Measurements from ENCODE around the gene TMUB2.

TMUB2 gene

DNA sequence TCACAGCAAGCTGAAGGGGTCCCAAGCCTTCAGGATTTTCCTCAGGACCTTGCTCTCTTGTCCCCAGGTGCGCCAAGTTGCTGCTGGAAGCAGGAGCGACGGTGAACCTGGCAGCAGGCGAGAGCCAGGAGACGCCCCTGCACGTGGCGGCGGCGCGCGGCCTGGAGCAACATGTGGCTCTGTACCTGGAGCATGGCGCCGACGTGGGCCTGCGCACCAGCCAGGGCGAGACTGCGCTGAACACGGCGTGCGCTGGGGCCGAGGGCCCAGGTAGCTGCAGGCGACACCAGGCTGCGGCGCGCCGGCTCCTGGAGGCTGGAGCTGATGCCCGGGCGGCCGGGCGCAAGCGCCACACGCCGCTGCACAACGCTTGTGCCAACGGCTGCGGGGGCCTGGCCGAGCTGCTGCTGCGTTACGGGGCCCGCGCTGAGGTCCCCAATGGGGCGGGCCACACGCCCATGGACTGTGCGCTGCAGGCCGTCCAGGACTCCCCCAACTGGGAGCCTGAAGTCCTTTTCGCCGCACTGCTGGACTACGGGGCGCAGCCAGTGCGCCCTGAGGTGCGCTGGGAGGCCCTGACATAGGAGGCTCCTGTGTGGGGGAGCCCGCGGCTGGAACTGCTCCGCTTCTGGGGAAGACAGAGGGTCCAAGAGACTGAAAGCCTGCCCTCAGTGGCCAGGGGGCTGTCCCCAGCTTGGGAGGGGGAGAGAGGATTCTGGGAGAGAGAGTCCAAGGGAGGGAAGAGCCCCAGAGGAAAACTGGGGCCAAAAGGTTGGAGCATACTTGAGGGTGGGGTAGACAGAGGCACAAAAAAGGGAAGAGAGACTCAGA lies 9.9 kb upstream of the TMUB2 start:
- DNase-seq (ENCODE audit: low read depth in 2 of 2) = no peak

DNA sequence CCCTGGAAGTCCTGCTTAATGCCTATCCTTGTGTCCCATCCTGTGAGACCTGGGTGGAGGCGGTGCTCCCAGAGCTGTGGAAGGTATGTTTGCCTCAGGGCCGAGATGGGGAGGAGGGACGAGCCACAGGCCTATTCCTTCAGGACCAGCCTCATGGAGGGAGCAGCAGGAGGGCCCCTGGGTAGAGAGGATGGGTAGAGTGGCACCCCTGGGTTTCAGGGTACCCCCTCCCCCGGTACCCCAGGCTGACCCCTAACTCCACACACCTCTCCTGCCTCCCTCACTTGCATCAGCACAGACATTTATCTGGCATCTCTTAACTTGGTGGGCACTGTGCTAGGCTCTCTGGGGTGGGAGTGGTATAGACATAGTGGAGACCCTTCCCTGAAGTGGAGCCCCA lies 9.1 kb upstream of the TMUB2 start:
- no peak for DNase-seq (ENCODE audit: low read depth in 2 of 2)

DNA sequence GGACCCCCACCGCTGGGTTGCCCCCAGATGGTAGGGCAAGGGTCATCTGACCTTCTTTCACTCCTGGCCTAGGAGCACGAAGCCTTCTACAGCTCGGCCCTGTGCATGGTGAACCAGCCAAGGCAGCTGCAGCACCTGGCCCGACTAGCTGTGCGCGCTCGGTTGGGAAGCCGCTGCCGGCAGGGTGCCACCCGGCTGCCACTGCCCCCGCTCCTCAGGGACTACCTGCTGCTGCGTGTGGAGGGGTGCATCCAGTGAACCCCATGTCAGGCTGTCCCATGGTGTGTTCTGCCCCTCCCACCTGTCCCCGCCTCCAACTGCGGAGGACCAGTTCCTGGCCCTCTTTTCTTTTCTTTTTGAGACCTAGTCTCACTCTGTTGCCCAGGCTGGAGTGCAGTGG lies 8.6 kb upstream of the TMUB2 start:
- DNase-seq (ENCODE audit: low read depth in 2 of 2) = no peak

DNA sequence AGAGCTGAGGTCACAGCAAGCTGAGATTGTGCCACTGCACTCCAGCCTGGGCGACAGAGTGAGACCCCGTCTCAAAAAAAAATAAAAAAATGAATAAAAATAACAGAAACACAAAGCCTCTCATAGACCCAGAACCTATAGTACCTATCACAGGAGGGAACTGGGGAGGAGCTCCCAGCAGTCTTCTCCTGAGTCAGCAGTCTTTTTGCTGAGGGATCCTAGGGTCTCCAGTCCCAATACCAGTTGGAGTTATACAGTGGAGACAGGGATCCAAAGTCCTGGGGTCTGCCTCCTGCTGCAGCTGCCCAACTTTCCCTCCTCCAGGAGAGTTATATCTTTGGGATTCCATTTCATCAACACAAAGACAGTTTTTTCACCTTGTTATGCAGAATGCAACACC lies 3.7 kb upstream of the TMUB2 start:
- no peak for DNase-seq (ENCODE audit: low read depth in 2 of 2)

DNA sequence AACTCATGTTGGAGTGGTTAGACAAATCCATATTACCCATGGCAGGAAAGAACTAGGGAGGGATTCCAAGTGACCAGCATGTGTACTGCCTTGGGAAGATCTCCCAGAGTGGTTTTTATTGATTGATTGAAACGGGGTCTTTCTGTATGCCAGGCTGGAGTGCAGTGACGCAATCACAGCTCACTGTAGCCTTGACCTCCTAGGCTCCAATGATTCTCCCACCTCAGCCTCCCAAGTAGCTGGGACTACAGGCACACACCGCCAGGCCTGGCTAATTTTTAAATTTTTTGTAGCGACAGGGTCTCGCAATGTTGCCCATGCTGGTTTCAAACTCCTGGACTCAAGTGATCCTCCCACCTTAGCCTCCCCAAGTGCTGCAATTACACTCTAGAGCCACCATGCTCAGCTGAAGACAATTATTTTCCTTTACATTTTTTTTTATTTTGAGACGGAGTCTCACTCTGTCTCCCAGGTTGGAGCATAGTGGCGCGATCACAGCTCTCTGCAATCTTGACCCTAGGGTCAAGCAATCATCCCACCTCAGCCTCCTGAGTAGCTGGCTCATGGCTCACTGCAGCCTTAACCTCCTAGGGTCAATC lies 2.5 kb upstream of the TMUB2 start:
- no peak for DNase-seq (ENCODE audit: low read depth in 2 of 2)

DNA sequence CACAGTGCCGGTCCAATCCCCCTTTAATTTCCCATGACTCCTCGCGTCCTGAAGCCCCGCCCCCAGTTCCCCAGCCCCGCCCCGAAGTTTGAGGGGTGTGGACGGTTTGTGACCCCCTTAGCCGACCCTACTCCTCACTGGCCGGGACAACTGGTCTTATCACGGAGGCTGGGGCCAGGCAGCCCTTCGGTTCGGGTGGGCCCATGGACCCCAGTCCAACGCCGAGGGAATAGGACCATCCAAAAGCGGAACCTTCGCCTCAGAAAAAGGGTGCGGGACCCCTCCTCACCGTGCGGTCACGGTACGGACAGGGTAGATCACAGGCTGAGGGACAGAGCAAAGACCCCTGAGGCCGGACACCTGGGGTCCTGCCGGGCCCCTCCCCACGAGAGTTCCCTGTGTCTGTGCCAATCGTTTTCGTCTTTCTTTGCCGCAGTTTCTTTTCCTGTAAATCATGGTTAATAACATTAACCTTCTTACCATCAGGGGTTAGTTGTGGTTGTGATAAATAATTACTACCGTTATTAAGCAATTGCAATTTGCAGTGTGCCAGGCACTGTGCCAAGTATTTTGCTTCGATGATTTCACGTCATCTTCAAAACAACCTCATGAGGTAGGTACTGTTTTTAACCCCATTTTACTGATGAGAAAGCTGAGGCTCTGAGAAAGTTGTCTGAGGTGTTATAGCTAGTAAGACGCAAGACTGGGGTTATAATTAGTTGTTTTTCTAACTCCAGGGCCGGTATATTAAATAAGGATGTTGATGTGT lies 543 bp downstream of the TMUB2 start:
- DNase-seq (ENCODE audit: low read depth in 2 of 2) = no peak

DNA sequence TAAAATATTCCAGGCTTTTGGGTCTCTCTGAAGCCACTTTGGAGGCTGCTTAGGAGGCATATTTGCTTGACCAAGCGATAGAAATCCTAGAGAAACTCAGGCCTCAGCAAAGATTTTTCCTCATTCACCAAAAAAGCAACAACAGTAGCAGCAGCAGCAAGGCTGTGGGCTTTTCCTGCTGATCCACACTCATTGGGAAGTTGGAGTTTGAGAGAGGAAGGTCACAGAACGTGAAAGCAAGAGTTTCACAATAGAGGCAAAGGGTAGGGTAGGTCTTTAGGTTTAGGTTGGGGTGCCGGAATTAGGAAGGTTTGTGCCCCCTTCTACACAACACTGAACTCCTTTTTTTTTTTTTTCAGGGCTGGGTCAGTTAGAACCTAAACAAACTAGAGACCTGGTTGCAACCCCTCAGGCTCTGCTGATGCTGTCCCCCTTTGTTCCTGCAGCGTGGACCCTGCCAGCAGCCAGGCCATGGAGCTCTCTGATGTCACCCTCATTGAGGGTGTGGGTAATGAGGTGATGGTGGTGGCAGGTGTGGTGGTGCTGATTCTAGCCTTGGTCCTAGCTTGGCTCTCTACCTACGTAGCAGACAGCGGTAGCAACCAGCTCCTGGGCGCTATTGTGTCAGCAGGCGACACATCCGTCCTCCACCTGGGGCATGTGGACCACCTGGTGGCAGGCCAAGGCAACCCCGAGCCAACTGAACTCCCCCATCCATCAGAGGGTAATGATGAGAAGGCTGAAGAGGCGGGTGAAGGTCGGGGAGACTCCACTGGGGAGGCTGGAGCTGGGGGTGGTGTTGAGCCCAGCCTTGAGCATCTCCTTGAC lies 2.0 kb downstream of the TMUB2 start:
- DNase-seq (ENCODE audit: low read depth in 2 of 2) = no peak

DNA sequence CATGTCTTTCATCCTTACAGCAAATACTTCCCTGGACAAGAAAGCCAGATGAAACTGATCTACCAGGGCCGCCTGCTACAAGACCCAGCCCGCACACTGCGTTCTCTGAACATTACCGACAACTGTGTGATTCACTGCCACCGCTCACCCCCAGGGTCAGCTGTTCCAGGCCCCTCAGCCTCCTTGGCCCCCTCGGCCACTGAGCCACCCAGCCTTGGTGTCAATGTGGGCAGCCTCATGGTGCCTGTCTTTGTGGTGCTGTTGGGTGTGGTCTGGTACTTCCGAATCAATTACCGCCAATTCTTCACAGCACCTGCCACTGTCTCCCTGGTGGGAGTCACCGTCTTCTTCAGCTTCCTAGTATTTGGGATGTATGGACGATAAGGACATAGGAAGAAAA lies 3.7 kb downstream of the TMUB2 start:
- DNase-seq (ENCODE audit: low read depth in 2 of 2) = no peak

DNA sequence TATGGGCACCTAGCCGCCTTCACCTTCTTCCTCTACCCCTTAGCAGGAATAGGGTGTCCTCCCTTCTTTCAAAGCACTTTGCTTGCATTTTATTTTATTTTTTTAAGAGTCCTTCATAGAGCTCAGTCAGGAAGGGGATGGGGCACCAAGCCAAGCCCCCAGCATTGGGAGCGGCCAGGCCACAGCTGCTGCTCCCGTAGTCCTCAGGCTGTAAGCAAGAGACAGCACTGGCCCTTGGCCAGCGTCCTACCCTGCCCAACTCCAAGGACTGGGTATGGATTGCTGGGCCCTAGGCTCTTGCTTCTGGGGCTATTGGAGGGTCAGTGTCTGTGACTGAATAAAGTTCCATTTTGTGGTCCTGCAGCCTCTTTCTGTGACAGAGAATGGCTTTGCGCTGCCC lies 4.6 kb downstream of the TMUB2 start:
- no peak for DNase-seq (ENCODE audit: low read depth in 2 of 2)

DNA sequence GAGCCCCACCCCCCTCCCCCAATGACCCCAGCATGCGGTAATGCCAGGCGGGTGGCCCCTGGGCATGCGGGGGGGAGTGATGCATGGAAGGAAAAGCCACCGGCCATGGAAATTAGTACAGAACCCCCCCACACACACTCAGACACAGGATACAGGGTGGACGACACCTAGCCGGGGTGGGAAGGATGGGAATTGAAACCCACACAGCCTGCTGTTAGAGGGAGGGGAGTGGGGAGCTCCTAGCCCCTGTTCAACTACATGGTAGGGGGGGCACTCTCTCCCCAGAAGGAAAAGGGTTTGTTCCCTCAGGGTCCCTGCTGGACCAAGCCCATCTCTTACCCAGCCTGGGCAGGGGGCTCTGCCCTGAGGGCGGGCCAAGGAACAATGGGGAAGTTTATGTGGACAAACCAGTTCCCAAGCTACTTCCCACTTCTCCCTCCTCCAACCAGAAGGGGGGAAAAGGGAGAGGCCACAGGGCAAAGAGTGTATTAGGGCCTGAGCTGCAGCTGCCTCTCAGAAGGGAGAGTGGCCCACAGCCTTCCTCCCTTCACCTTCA lies 5.2 kb downstream of the TMUB2 start:
- DNase-seq (ENCODE audit: low read depth in 2 of 2) = no peak

DNA sequence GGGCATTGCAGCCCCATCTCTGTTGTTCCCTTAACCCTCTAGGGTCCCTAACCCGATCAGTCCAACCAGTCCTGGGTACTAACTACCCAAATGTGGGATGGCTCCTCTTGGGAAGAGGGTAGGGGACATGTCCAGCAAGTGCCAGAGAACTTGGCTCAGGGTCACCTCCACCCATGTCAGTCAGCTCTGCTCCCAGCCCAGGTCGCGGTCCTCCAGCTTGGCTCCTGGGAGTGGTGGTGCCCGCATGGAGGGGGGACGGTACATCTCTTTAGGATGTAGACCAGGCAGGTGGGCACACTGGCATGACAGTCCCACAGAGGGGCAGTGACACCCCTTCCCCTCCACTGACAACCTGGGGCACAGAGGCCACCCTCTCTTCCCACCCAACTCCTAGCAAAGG lies 6.0 kb downstream of the TMUB2 start:
- no peak for DNase-seq (ENCODE audit: low read depth in 2 of 2)

DNA sequence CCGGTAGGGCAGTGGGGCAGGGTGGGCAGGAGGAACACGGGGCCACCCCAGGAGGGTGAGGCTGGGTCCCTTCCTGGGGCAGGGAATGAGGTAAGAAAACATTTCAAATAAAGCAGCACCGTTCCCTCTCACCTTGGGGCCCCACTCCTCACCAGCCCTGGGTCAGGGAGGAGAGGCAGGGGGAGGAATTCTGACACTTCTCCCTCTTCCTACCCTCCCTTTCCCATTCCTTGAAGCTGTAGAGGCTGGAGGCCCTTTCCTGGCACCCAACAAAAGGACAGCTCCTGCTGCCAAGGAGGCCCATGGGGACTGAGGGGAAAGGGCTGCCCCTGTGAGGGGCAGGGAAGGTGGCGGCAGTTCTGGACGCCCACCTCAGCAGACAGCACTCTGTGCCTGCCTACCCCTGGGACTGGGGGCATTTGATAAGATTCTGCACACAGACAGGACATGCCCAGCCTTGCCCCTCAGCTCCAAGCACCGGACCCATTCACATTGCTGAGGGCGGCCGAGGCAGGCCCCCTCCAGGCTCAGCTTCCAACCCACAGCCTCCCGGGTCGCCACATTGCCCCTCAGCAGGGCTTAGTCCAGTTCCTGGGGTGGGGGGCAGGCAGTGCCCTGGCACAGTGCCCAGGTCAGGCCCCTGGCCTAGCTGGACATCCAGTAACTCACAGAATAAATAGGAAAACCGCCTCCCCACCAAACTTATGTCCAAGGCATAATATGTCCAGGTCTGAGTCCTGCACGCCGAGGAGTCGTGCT lies 6.7 kb downstream of the TMUB2 start:
- DNase-seq (ENCODE audit: low read depth in 2 of 2) = no peak

DNA sequence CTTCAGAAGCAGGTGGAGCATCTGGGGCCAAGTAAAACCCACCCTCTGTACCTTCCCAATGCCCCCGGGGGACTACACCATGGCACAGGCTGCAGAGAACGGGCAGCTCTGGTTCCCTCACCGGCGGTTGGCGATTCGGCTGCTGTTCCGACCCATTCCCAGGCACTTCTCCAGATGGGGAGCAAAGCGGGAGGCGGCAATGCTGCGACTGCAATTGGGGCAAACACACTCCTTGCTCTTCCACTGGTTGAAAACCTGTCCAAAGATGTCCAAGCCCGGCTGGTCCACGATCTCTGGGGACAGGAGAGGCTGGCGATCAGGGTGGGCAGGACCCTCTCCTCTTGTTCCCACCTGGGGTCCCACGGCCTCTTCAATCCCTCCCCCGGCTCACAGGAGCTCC lies 10.3 kb downstream of the TMUB2 start:
- no peak for DNase-seq (ENCODE audit: low read depth in 2 of 2)

DNA sequence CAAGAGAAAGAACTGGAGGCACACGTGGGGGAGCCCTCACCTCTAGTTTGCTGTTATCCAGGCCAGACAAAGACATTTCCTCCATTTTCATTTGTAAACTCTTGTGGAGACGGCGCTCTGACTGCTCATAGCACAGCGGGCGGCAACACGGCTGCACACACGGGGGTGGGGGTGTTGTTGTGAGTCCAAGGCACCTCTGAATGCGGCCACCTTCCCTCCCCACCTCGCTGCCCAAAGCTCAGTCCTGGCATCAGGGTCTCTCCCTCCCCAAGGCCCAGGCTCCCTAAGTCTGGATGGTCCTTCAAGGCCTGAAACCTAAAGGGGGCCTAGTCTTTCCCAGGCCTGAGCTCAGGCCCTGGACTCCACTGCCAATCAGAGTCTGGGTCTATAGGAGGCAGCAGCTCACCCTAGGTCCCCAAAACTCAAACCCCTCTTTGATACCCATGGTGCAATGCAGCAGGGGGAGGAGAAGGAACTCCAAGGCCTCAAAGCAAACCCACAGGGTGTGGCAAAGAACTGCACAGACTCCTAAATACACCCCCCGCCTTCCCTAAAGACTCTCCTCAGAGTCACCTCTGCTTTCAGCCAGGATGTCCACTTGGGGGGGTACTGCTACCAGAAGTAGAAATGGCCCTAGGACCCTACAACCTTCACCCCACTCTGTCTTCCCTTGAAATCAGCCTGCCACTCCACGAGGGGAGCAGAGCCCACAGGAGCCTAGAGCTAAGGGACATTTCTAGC lies 11.4 kb downstream of the TMUB2 start:
- DNase-seq (ENCODE audit: low read depth in 2 of 2) = no peak

DNA sequence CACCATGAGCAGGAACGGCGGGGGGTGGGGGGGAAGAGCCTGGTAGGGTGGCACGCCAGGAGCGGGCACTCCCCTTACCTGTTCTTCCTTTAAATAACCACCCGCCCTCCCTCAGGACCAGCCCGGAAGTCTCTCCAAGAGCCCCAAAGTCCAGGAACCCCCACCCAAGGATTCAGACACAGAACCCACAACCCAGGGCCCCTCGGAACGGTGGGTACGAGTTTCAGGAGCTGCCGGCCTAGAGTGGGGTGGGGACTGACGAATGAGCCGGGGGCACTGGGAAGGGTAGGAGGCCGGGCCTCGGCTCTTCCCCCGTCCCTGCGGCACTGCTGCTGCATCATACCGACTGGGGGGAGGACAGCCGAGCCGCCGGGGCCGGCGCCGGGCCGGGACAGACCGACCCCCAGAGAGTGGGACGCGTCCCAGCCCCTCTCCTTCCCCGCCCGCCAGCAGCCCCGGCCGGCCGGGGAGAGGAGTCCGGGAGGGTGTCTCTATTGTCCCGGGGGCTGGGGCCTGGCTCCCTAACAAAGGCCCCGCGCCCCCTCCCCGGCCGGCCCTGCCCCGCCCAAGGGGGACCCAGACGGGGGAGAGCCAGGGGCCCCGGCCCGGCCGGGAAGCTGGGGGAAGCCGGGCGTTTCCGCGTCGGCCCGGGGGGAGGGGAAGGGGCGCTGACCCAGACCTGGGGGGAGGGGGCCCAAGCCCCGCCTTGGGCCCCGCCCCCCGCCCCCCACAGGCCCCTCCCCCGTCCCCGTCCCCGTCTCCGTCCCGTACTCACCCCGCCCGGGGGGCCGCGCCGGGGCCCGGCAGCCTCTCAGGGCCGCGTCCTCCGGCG lies 12.2 kb downstream of the TMUB2 start:
- DNase-seq (ENCODE audit: low read depth in 2 of 2) = peak in 1 of 2 donors; percentile 50

DNA sequence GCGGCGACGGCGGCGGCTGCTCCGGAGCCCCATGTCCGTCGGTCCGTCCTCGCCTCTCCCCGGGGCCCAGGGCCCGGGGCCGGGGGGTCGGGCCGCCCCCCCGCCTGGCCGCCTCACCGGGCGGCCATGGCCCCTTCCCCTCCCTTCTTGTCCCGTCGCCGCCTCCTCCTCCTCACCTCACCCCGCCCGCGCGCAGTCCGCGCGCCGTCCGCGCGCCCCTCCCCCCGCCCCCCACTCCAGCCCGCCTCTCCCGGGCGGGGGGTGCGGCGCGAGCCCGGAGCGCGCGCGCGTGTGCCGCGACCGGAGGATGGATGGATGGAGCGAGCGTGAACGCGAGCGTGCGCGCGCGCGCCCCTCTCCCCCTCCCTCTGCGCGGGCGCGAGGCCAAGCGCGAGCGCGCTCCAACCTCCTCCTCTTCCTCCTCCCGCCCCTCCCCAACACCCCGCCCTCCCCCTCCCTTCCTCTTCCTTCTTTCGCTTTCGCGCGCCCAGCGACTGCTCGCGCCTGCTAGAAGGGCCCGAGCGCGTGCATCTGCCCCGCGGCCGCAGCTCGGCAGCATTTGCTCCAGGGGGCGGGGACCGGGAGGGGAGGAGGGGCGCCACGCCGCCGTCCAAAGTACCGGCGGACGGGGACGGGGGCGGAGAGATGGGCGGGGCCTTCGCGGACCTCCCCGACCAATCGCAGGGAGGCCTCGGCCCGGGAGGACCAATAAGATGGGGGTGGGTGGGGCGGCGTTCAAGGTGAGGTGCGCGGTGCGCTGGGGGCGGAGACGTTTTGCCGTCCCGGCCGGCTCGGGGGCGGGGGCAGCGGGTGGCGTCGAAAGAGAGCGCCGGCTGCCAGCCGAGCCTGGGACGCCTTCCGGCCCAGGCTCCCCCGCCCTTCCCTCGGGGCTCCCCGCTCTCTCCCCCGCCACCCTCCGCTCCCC lies 13.0 kb downstream of the TMUB2 start, which contains the start of gene ATXN7L3:
TSS of gene ATXN7L3 (minus strand) at position 332 of the 925 bp plus-strand sequence. CDS start 1,814 bp downstream, outside the sequence.
- DNase-seq (ENCODE audit: low read depth in 2 of 2) = peak; percentile 99 to 100

DNA sequence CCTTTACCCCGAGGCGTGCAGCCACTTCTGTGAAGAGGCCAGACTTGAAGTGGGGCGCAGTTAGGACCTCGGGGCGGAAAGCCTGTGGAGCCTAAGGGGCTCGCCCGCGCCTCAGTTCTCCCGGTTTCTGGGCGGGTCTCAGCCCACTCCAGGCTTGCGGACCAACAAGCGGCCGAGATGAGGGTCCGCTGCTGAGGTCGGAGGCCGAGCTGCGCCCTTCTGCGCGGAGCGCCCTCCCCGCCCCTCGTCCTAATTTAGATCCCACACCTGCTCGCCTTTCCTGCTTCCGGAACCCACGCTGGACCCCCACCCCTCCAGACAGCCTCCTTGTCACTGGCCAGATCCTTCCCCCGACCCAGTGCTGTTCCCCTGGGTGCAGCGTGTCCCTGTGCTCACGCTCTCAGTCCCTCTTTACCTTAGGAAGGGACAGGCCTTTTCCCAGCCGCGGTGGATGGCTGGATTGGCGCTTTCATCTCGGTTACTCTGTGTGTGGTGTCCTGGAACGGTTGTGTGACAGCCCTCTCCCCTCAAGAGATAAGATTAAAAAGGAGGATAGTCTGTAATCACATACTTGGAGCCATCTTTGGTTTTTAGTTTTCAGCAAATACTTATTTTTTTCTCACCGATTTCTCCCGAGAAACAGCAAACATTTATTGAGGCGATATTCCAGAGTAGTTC lies 13.8 kb downstream of the TMUB2 start:
- DNase-seq (ENCODE audit: low read depth in 2 of 2) = no peak
